GM12874 (cell line): ENCODE results near the gene ANO2.

Source experiments
- TF ChIP-seq, protein P1 (sequence below): IDR thresholded peaks from 2 replicates; pipeline ENCODE4 v1.5.1; 2011; ENCODE audit warnings: low read depth, mild to moderate bottlenecking, control low read depth, low read length, moderate library complexity; ENCODE audit not compliant: insufficient read depth

The ANO2 gene

DNA sequence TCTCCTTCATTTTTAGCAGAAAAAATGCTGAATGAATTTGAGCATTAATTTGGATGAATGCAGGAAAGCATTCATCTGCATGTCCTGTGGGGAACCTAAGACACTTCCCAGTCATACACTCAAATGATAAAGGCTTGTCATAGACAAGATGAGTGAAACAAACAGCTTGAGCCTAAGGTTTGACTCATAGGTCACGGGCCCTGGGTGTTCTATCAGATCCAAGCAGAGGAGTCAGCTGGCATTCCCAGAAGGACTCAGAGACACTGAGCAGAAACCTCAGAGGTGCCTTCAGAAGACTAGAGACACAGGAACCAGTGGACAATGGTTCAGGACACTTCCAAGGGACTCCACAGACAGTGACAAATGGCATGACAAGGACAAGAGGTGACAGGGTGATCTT is 329.3 kb downstream of the ANO2 start:
- TF ChIP-seq, protein P1, sequence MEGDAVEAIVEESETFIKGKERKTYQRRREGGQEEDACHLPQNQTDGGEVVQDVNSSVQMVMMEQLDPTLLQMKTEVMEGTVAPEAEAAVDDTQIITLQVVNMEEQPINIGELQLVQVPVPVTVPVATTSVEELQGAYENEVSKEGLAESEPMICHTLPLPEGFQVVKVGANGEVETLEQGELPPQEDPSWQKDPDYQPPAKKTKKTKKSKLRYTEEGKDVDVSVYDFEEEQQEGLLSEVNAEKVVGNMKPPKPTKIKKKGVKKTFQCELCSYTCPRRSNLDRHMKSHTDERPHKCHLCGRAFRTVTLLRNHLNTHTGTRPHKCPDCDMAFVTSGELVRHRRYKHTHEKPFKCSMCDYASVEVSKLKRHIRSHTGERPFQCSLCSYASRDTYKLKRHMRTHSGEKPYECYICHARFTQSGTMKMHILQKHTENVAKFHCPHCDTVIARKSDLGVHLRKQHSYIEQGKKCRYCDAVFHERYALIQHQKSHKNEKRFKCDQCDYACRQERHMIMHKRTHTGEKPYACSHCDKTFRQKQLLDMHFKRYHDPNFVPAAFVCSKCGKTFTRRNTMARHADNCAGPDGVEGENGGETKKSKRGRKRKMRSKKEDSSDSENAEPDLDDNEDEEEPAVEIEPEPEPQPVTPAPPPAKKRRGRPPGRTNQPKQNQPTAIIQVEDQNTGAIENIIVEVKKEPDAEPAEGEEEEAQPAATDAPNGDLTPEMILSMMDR: no peak

DNA sequence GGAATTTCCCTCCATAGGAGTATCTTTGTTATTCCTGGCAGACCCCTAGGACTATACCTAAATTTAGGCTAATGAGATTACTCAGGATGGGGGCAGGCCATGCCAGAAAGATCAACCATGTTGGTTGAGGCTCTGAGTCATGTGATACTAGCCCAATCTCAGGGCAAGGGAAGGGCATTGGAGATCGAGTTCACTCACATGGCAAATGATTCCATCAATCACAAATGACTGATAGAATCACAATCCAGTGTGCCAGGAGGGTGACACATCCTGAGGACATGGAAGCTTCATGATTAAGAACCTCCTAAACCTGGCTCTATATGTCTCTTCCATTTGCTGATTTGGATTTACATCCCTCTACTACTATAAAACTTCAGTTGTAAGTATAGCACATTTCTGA is 330.8 kb downstream of the ANO2 start:
- TF ChIP-seq, protein P1: no peak

DNA sequence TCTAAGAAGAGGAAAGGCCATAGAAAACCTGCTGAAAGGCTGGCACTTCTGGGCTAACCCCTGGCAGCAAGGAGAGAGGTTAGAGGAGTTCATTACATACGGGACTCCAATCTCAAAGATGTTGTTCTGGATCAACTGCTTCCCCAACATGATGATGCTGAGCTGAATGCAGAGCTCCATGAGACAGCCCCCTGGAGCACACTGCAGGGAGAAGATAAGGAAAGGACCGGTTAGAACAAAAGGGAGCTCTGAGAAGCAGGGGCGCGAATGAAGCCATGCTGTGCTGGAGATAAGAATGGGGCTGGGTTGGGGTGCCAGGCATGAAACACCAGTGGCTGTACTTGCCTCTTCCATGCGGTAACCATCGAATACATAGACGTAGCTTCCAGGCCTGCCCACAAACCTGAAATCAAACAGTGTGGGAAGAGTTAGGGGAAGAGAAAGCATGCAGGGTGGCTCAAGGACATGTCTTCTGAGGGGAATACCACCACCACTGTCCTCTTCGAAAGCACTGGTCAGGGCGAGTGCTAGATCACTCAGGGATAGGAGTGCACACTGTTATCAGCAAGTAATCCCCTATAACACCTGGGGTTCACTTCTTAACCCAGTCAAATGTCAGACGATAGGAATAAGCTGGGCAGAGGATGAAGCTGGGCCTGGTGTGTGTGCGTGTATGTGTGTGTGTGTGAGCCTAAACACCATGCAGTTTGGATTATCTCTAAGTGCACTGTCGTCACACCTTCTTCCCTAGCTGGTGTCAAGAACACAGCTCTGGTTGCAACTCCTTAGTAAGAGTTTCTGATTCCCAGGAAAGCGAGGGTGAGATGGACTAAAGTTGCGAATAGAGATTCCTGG is 332.3 kb downstream of the ANO2 start:
- TF ChIP-seq, protein P1: no peak

DNA sequence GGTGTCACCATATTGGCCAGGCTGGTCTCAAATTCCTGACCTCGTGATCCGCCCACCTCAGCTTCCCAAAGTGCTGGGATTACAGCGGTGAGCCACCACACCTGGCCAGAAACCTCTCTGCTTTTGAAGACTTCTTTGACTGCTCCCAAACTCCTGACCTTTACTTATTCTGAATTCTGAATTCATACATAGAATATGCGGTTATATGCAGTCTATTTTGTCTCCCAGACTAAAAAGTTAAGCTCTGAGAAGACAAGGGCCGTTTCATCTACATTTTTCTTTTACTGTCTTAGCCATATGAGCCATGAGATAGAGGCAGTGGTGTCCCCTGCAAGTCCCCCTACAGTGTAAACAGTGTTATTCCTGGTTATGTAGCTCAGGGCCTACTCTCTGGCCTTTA is 333.9 kb downstream of the ANO2 start:
- TF ChIP-seq, protein P1: no peak

DNA sequence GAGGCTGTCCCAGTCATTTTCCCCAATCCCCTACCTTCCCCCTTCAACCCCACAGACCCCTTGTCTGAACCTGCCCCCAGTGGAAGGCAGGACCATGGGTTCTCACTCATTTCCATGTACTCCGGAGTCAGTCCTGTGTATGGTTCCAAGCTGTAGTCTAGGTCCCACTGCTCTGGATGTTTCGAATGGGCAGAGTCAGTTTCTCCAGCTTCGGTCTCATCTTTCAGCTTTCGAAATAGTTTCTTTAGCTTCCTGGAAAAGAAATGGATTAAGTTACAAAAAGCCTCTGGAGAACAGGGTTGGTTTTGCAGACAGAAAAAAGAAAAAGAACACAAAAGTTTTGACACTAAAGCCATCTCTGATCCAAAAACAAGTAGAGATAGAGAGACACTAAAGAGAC is 345.7 kb downstream of the ANO2 start:
- TF ChIP-seq, protein P1: no peak

DNA sequence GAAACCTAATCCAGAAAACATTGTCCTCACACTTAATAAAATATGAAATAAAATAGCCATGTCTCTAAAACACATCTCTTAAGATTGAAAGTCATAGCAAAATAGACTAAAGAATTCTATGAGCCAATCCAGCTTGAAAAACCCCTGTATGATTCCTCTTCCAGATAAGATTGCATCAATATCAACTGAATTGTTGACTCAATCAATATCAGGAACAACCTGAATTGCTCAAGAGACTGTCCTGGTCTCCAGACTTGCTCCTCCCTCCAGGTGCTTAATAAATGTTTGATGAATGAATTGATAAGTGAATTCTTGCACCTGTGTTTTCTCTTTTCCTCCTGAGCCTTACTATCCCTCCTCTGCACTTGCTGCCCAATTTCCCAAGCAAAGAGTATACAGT is 351.1 kb downstream of the ANO2 start:
- TF ChIP-seq, protein P1: no peak

DNA sequence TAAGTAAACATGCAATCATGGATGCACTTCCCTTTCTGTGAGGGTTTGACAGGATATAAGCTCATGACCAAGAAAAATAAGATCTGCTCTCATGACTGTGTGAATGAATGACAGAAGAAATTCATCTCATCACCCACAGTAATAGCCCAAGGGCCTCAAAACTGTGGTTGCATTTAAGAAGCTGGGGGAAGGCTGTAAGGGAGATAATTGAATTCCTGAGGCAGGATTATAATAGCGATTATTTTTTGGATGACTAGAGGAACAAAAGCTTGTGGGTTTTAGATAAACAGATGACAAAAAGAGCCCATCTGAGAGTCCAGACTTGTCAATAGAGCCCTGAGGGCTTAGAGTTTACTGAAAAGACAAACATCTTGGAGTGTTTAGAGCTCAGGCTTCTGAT is 352.0 kb downstream of the ANO2 start:
- TF ChIP-seq, protein P1: no peak
